GM18519 (cell line): ENCODE measurements around the gene LEMD2.

Experiments used
- ATAC-seq: cut with Tn5 transposase; IDR thresholded peaks from one replicate; pipeline ENCODE4 v1.9.1; 2021; ENCODE audit warnings: mild to moderate bottlenecking, moderate library complexity; ENCODE audit not compliant: unreplicated experiment, low FRiP score

The LEMD2 gene

DNA sequence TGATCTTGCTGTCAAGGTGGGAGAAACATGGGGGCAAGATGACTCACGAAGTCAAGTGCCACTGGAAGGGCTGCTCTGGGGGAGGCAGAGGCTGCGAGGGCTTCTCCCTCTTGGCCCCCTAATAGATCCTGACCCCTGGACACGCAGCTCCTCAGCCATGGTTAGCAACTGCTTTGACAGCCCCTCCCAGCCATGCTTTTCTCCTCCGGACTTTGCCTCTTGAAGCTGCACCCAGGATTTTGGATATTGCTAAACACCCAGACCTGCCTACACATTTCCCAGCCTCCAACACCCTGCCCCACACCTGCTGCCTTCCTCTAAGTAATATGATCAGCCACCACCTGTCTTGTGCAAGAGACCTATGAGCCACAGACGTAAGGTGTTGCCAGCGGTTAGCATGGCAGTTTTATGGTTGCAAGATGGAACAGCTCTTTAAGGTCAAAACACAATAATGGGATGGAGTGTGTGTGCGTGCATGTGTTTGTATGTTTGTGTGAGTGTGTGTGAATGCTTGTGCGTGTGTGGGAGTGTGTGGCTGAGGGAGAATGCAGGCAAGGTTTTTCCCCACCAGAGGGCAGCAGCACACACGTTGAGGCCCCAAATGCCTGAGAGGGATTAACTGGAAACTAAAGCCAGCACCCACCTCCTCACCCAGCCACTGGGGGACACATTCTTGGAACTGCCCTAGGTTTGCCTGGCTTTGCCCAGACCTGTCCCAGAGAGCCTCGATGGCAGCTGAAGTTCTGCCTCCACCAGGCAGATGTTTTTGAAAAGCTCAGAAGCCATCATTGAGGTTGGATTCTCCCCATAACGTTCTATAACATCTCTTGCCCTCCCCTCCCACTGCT, 44.7 kb downstream of the LEMD2 start:
- ATAC-seq = no peak

- ATAC-seq = no peak
Observed at GRCh38 chr6:33742837-33743236, 46.1 kb downstream of the LEMD2 start.

DNA sequence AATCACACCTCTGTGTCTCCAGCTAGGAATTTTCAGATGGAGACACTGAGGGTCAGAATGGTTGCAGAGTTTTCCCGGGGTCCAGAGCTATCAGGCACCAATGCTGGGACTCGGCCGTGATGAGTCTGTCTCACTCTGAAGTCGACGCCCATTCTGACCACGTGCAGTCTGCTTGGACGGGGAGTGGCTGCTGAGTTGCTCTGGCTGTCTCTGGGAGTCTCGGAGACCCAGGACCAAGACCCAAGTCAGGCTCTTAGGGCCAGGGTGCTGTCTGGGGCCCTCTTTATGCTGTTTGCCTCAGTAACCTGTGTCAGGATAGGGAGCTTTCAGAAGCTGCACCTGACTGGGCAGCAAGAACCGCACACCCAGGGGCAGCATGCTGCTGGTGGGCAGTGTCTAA, 46.8 kb downstream of the LEMD2 start:
- ATAC-seq = no peak

- ATAC-seq = no peak
Observed at GRCh38 chr6:33740794-33741193, 48.1 kb downstream of the LEMD2 start.

DNA sequence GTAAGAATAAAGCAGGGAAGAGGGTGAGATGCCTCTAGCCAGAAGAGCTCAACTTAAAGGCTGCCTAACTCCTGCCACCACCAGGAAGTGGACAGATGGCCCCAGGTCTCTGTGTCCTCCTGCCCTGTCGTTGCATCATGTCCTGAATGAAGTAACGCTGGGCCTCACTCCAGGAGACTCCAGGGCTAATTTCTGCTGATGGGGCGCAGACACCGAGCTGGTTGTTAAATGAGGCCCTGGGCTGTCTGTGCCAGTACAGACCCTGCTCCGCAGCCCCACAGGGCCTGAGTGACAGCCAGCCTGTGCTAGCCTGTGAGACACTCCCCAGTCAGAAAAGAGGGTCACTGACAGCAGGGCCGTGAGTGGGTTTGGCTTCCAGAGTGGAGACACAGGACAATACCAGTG, 48.7 kb downstream of the LEMD2 start:
- no peak for ATAC-seq

DNA sequence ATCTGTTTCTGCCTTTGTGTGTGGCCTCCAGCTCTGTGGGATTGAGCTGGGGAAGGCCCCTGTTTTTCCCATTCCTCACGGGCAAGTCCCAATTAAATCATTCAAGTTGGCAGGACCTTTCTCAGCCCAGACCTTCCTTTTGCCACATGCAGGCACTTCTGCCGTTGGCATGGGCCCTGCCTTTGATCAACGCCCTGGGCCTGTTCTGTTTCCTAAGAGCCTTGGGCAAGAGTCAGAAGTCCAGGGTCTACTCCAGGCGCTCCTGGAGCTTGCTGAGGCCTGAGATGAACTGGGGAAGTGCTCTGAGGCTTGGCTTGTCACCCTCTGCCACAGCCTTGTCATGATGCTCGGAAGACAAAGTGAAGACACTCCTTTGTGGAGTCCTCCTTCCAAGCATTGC, 49.4 kb downstream of the LEMD2 start:
- no peak for ATAC-seq

DNA sequence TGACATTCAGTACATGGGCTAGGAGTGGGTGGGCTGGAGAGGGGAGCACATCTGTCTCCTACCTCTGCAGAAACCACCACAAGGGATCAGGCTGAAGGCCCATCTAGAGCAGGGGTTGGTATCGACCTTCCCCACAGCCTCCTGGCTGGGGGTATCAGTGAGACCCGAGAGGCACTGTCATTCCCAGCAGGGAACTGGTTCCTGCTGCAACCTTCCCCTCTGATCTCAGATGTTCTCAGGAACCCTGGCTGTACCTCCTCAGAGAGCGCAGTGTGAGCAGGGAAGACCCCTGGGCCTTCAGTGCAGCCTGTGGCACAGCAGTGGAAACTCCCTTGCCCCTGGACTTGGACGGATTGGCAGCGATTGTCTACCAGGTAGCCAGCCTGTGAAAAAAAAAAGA, 50.1 kb downstream of the LEMD2 start:
- no peak for ATAC-seq

DNA sequence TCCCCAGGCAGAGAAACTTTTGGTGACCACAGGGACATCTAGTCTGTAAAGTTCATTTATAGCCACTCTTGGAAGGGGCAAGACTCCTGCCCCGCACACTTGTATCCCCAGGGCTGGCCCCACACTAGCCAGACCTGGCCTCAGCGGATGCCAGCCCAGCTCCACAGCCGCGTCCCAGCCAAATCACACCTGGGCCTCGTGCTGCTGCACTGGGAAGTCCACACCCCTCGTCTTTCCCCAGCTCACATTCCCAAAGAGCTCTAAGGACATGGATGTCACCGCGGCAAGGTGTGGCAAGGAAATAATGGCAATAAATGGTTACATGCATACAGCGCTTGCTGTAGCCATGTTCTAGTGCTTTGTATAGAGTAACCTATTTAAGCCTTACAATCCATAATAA, 50.8 kb downstream of the LEMD2 start:
- ATAC-seq = no peak

GRCh38 chr6:33737267-33738026, 51.5 kb downstream of the LEMD2 start:
- no peak for ATAC-seq

GRCh38 chr6:33735216-33735615, 53.7 kb downstream of the LEMD2 start:
- no peak for ATAC-seq

DNA sequence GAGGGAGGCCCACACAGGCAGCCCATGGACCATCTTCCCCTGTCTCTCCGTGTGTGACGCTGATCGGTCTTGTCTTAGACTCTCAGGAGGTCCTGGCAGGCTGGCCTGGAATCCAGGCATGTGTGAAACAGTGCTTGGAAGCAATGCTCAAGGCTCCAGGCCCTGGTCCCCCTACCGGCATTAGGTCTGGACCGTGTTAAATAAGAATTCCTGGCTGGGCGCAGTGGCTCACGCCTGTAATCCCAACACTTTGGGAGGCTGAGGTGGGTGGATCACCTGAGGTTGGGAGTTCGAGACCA, 55.3 kb downstream of the LEMD2 start:
- ATAC-seq = no peak

DNA sequence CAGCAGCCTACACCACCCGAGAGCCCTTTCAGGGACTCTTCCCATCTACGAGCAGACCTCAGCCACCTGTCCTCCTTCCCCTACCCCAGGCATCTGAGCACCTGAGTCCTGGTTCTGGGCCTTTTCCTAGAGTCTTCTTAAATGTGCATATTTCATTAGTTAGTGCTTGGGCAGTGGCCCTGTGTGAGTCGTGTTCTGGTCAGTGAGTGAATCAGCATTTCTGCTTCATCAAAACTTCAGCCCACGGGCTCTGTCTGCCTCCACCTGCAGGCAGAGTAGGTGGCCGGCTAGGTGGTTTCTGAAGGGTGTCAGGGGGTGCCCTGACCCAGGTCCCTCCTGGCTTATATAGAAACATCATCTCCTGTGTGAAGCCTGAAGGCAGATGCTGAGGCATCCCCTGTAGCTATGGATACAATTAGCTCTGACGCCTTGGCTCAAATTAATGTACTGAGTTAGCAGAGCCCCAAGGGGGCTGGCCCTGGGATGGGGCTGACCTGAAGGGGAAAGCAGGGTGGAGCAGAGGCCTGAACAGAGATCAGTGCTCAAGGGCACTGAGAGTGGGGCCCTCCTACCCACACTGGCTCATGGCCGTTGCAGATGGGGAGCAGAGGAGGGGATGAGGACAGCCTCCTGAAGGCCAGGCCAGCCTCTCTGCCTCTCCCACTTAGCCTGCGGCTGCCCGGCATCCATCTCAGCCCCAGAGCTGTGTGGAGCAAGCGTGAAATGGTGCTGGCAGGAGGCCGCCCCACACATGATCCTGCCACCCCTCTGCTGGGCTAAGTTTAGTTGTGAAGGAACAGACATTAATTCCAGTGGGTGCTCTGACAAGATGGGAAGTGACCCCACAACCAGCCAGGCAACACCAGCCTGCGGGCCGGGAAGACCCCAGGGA, 55.9 kb downstream of the LEMD2 start:
- no peak for ATAC-seq

- no peak for ATAC-seq
Observed at GRCh38 chr6:33732385-33732784, 56.5 kb downstream of the LEMD2 start.

DNA sequence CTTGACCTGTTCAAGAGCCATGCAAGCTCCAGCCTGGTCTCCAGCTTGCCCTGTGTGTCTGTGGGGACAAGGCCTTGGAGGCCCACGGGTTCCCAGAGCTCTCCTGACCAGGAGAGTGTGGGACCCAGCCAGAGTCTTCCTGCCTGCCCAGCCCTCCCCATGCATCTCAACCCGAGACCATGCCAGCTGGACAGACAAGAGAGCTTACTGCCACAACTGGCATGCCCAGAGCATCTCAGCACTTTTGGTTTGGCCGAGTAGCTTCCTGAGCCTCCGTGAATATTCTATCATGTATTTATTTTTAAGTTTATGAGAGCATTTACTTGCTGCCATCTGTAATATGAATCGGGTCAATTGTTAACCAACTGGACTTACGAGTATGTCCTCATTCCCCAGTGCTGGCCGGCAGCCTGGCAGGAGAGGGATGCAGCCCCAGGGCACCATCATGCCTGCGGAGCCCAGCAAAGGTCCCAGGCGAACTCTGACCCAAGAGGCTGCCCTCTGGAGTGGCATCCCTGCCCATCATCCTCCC, 57.1 kb downstream of the LEMD2 start:
- no peak for ATAC-seq

GRCh38 chr6:33731035-33731434, 57.9 kb downstream of the LEMD2 start:
- no peak for ATAC-seq

DNA sequence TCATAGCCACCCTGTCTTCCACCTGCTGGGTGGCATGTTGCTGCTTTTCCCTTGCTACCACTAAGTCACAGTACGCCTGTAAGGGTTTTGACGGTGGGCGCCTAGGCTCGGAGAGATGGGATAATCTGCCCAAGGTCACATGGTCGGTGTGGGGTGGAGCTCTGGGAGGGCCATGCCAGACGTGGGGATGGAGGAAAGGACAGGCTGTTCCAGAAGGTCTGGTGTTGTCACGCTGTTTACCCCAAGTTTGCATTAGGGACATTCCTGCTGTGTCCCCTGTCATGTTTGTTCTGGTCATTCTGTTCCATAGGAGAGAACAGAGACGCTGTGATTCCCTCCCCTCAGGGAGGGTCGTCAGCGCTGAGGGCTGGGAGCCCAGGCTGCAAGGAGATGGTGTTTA, 58.3 kb downstream of the LEMD2 start:
- no peak for ATAC-seq

DNA sequence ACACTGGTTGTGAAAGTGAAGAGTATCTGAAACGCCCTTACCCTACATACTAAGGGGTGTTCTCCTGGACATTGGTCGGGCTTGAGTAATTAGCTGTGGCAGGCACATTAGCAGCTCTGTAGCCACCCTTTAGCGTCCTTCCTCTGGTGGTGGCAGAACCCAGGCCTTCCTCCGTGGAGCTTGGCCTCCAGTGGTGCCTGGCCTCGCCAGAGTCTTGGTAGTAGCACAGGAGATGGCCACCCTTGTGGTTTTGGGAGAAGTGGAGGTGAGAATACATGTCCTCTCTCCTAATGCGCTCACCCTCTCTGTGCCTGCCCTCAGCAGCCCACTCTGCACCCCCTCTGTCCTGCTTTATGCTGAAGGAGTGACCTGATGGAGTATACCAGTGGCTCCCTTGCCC, 59.9 kb downstream of the LEMD2 start:
- ATAC-seq = no peak

DNA sequence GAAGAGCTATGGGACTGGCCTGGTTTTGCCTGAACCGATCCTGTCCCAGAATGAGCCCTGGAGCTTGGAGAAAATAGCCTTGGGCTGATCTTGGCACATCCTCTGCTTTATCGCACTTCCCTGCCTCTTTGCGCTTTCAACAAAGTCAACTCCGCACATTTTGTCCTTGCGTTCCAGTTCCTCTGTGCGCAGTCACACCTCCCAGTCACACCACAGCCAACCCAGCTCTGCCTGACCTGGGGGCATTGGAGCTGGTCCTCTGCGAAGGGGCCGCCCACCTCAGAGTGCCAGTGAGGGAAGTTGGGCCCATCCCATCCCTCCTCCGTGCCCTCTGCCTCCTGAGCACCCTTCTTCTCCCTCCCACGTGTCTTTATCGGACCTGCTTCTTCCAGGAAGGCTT, 60.5 kb downstream of the LEMD2 start:
- ATAC-seq = no peak

DNA sequence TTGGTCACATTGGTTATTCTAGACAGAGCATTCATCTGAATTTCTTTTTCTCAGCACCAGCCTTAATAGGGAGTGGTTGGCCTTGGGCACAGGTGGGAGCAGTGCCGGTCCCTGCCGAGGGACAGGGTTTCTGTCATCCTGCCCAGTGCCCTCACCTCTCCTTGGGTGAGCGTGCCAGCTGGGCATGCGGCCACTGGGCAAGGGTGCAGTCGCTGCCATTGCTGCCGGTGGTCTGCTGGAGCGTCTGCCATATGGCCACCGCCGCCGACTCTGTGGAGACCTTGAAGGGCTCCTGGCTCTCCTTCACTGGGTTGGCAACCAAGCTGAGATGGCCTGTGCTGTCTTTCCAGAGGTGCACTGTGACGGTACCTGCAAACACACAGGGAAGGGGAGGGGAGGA, 61.0 kb downstream of the LEMD2 start:
- no peak for ATAC-seq

DNA sequence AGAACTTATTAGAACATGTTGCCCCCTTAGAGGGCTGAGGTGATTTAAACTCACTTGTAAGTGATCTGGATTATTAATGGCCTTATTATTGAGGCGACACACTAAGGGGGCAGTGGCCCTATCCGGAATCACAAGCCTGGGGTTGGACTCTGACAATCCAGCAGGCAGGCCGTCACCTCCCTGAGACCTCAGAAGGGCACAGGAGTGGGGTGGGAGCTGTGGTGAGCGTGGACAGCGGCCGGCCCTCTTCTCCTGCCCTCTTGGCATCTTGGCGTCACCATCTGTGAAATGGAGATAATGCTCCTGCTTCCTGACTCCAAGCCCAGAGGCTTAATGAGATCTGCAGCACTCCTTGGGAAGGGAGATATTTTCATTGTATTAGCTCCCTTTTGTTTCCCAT, 61.8 kb downstream of the LEMD2 start:
- ATAC-seq = no peak

DNA sequence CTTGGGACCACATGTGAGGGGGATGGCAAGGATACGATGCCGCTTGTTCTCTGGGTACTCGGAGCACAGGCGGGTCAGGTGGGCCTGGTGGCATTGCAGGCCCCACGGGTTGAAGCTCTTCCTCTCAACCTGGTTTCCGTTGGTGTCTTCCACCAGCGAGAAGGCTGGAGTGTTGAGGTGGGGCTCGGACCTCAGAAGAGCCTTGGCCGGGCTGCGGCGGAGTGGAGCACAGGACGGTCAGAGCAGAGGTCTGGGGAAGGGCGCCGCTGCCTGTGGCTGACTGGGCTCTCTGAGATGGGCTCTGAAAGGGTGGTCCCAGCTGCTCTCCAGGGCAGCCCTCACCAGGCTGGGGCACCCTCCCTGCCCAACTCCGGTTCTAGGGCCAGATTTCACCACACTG, 62.2 kb downstream of the LEMD2 start:
- ATAC-seq = no peak
